SK-N-MC (cell line): ENCODE measurements around the gene COPS7A.

ENCODE experiments used
- EZH2 ChIP-seq: fragments of 200-600 bp; sonication (generic); IDR thresholded peaks from one replicate; pipeline ENCODE4 v1.6.1; 2017; ENCODE audit warnings: antibody characterized with exemption
- POLR2AphosphoS5 ChIP-seq: IDR thresholded peaks from 2 replicates; pipeline ENCODE4 v1.6.1; 2012; ENCODE audit warnings: mild to moderate bottlenecking, low read depth, low read length, borderline replicate concordance

DNA sequence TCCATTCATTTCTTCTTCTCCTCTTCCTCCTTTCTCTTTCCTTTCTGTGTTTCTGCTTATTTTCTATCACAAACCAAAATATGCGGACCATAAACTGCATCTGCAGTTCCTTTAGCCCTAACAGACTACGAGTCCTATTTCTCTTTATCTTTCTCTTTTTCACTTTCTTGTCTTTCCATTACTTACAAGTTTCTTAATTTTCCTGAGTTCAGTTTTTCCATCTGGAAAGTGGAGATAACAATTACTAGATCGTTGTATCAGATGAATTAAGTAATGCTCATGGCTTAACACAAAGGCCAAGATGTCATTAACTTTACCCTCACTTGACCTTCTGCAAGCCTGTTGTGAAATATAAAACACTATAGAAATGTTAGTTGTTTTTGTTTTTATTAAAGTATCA is 983 bp upstream of the COPS7A start:
- TF ChIP-seq POLR2AphosphoS5 (no peak), EZH2 (no peak)
